ENCODE data around the gene AP3B2. TPM values are rescaled to one million over a fixed set of nuclear protein-coding genes. Genes with fewer than 3 reads are reported as not detected.
A peak's percentile ranks its signal among the peaks of the same experiment; 100 is the strongest.
"Not testable (repeated sequence)": the region's sequence is repeated elsewhere in the genome, so short reads cannot be mapped to it uniquely, and the experiment has no call there.

AP3B2 gene
- polyA plus RNA-seq (ENCODE audit: insufficient read length in 12 of 12) = 1 to 10 TPM in 1 of 12 donors, under 1 TPM in 9, not detected in 2; 0.20 to 2.6 (median 0.36) TPM
- long read RNA-seq, donor 1 = 0 reads
- long read RNA-seq, donor 2 = 0 reads
- long read RNA-seq, donor 3 = 0 reads
- long read RNA-seq, donor 4 = 0 reads
- long read RNA-seq, donor 5 = 0 reads
- long read RNA-seq, donor 6 = 0 reads
- long read RNA-seq, donor 7 = 0 reads
- long read RNA-seq, donor 8 = 0 reads
- long read RNA-seq, donor 9 = 0 reads
- long read RNA-seq, donor 10 = 0 reads
- long read RNA-seq, donor 11 = 0 reads

- DNase-seq = peak; percentile 48
Measured at GRCh38 chr15:82709421-82710207, at the start of gene AP3B2. Gene AP3B2, minus strand, starts transcription at chr15:82709875. Its CDS starts 169 bp downstream, at chr15:82709706.

- DNase-seq = no peak
Measured at GRCh38 chr15:82751308-82751707, 41.6 kb upstream of the AP3B2 start.

GRCh38 chr15:82750831-82751180 is 41.1 kb upstream of the AP3B2 start:
- DNase-seq = no peak

GRCh38 chr15:82749951-82750830 is 40.5 kb upstream of the AP3B2 start:
- DNase-seq = peak; percentile 97

GRCh38 chr15:82748315-82748714 is 38.6 kb upstream of the AP3B2 start:
- no peak for DNase-seq

- no peak for DNase-seq
Measured at GRCh38 chr15:82743810-82744209, 34.1 kb upstream of the AP3B2 start.

GRCh38 chr15:82742134-82742533 is 32.5 kb upstream of the AP3B2 start:
- DNase-seq = no peak

GRCh38 chr15:82739086-82739485 is 29.4 kb upstream of the AP3B2 start:
- no peak for DNase-seq

- DNase-seq = no peak
Measured at GRCh38 chr15:82737975-82738374, 28.3 kb upstream of the AP3B2 start.

GRCh38 chr15:82731527-82731926 is 21.9 kb upstream of the AP3B2 start:
- no peak for DNase-seq

GRCh38 chr15:82730022-82730530 is 20.4 kb upstream of the AP3B2 start:
- no peak for DNase-seq

GRCh38 chr15:82726816-82727215 is 17.1 kb upstream of the AP3B2 start:
- DNase-seq = no peak

- DNase-seq = no peak
Measured at GRCh38 chr15:82715003-82715402, 5.3 kb upstream of the AP3B2 start.

GRCh38 chr15:82714016-82714415 is 4.3 kb upstream of the AP3B2 start:
- DNase-seq = no peak

GRCh38 chr15:82712036-82712435 is 2.4 kb upstream of the AP3B2 start:
- DNase-seq = no peak

GRCh38 chr15:82710926-82711490 is 1.3 kb upstream of the AP3B2 start:
- DNase-seq = no peak

- DNase-seq = no peak
Measured at GRCh38 chr15:82710208-82710555, 507 bp upstream of the AP3B2 start.

- DNase-seq = no peak
Measured at GRCh38 chr15:82709081-82709420, 624 bp downstream of the AP3B2 start.

GRCh38 chr15:82705856-82706255 is 3.8 kb downstream of the AP3B2 start:
- not testable (repeated sequence) for DNase-seq

- DNase-seq = no peak
Measured at GRCh38 chr15:82699726-82700125, 9.9 kb downstream of the AP3B2 start.

- no peak for DNase-seq
Measured at GRCh38 chr15:82698711-82699345, 10.8 kb downstream of the AP3B2 start.

Measured in muscle of arm (tissue), 14 donors.